Measurements from ENCODE around the gene CNOT10.
A peak's percentile ranks its signal among the peaks of the same experiment; 100 is the strongest.
"Not testable (repeated sequence)": the region's sequence is repeated elsewhere in the genome, so short reads cannot be mapped to it uniquely, and the experiment has no call there.

The CNOT10 gene

DNA sequence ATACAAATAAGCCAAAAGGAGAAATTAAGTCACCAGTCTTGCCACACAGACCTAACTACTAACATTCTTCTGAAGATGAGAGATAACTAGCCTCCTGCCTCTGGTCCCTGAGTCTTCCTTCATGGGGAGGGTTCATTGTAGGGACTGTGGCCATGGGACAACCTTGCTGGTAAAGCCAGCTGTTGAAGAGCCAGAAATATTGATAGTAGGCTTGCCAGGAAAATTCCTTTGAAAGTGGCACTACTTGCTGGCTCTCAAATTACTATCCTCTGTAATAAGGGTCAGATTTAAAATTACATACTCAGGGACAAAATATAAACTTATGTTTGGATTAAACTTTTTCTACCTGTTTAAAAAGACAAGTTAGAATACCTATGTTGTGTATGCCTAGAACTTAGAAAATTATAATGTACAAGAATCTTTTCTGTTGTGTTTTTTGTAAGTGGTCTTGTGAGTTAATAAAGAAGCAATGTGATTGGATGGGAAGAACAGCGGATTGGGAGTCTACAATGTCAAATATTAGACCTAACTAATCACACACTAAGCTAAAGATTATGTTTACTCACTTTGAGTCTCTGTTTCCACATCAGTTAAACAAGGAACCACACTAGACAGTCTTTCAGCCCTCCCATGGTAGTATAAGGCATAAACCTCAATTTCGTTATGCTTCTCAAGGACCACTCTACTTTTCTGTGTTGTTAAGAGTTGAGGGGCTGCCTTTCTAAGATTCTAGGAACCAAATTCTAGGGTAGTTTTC, 72.8 kb downstream of the CNOT10 start:
- WGBS = 100% methylated on average over 1 of the region's 2 CpGs
- H3K27me3 ChIP-seq (ENCODE audit: insufficient read depth, low read length) = no peaks in the 10 kb centered on the region

DNA sequence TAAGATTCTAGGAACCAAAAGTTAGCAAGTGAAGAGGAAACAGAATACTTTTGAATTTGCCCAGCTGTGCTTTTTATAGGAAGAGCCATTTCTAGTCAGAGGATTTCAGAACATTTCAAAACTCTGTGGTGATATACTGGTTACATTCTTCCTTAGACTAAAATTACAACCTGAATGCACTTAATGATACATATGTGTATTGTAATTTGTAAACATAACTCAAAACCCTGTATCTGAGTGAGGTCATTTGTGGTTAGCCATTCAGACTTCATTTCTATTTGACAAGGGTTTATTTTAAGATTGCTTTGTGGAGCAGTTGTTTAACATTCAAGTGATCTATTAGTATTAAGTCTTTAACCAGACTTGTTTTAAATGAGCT, 73.4 kb downstream of the CNOT10 start:
- H3K9ac ChIP-seq (ENCODE audit: low read depth, low read length) = no peak overlapping the region
- no peak overlapping the region for H3K27ac ChIP-seq (ENCODE audit: low read depth, low read length)
- peaks cover 6% of the 10 kb centered on the region; the same call in 1 of the 2 replicates for H3K4me1 ChIP-seq (ENCODE audit: insufficient read depth, low read length)
- no peaks in the 10 kb centered on the region for H3K9me3 ChIP-seq (ENCODE audit: insufficient read depth, low read depth, low read length)
- no peak overlapping the region for H3K4me3 ChIP-seq (ENCODE audit: low read length)
- H3K27me3 ChIP-seq (ENCODE audit: insufficient read depth, low read length) = no peaks in the 10 kb centered on the region
- H3K36me3 ChIP-seq (ENCODE audit: insufficient read depth, low read length) = peaks cover 33% of the 10 kb centered on the region

More for the DNA sequence above, 72.8 kb downstream of the CNOT10 start:
- Histone ChIP-seq H3K9me3 (ENCODE audit: insufficient read depth, low read depth, low read length) (no peaks in the 10 kb centered on the region), H3K4me1 (ENCODE audit: insufficient read depth, low read length) (peaks cover 6% of the 10 kb centered on the region; the same call in 1 of the 2 replicates), H3K36me3 (ENCODE audit: insufficient read depth, low read length) (peaks cover 35% of the 10 kb centered on the region), H3K4me3 (ENCODE audit: low read length) (no peak overlapping the region), H3K27ac (ENCODE audit: low read depth, low read length) (no peak overlapping the region), H3K9ac (ENCODE audit: low read depth, low read length) (no peak overlapping the region)

DNA sequence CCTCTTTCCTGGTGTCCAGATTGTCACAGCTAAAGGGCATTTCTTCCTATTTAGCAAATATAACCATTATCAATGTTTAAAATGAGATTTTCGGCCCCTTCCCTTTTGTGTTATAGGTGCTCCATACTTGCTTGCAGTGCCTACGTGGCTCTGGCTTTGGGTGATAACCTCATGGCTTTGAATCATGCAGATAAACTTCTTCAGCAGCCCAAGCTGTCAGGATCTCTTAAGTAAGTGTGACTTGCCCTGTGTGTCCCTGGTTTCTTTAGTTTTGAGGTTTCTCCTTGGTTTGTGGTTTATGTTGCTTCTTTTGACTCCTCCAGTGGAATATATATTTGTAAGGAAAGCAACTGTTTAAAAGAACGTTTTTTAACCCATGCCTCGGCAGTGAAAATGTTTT, 74.4 kb downstream of the CNOT10 start:
- no peak overlapping the region for H3K4me3 ChIP-seq (ENCODE audit: low read length)
- H3K27ac ChIP-seq (ENCODE audit: low read depth, low read length) = no peak overlapping the region
- WGBS = 93% methylated on average over 4 of the region's 4 CpGs
- no peak overlapping the region for H3K9ac ChIP-seq (ENCODE audit: low read depth, low read length)
- H3K27me3 ChIP-seq (ENCODE audit: insufficient read depth, low read length) = no peaks in the 10 kb centered on the region
- H3K9me3 ChIP-seq (ENCODE audit: insufficient read depth, low read depth, low read length) = no peaks in the 10 kb centered on the region
- H3K4me1 ChIP-seq (ENCODE audit: insufficient read depth, low read length) = peaks cover 6% of the 10 kb centered on the region; the same call in 1 of the 2 replicates
- peaks cover 37% of the 10 kb centered on the region for H3K36me3 ChIP-seq (ENCODE audit: insufficient read depth, low read length)

DNA sequence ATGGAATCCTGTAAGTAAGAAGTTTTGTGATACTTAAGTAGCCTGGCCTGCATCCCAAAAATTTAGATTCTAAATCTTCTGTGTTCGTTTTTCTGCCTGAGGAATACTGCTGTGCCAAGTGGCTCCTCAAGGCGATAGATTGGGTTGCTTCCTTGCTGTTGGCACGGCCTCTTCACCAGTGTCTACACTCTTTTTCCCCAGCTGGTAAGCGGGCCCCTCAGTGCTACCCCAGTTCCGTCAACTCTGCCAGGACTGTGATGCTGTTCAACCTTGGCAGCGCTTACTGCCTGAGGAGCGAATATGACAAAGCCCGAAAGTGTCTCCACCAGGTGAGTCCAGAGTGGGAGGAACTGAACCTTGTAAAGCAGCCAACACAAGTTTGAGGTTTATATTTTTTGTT, 79.5 kb downstream of the CNOT10 start:
- Histone ChIP-seq H3K9ac (ENCODE audit: low read depth, low read length) (no peak overlapping the region), H3K4me3 (ENCODE audit: low read length) (no peak overlapping the region), H3K4me1 (ENCODE audit: insufficient read depth, low read length) (no peaks in the 10 kb centered on the region), H3K36me3 (ENCODE audit: insufficient read depth, low read length) (peaks cover 67% of the 10 kb centered on the region), H3K27ac (ENCODE audit: low read depth, low read length) (no peak overlapping the region), H3K27me3 (ENCODE audit: insufficient read depth, low read length) (no peaks in the 10 kb centered on the region), H3K9me3 (ENCODE audit: insufficient read depth, low read depth, low read length) (no peaks in the 10 kb centered on the region)
- WGBS = 96% methylated on average over 8 of the region's 8 CpGs

DNA sequence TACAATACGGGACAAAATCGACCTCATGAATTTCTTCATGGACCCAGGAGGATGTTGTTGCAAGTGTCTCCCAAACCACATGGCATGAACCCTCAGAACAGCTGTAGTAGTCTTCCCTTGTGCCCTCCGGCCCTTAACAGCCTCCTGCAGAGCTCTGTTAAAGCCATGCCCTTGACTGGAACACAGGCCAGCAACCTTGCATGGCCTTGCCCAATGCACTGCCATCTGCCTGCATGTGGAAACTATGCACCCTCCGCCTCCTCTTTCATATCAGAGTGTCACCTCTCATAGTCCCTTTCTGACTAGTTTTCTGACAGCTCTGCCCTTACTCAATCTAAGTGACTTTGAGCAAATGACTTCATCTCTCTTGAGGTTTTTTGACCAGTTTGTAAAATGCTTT, 93.4 kb downstream of the CNOT10 start:
- WGBS = 92% methylated on average over 4 of the region's 4 CpGs
- Histone ChIP-seq H3K4me1 (ENCODE audit: insufficient read depth, low read length) (peaks cover 30% of the 10 kb centered on the region), H3K36me3 (ENCODE audit: insufficient read depth, low read length) (peaks cover 19% of the 10 kb centered on the region), H3K4me3 (ENCODE audit: low read length) (no peak overlapping the region), H3K27ac (ENCODE audit: low read depth, low read length) (no peak overlapping the region; the same call in 1 of the 2 replicates), H3K27me3 (ENCODE audit: insufficient read depth, low read length) (no peaks in the 10 kb centered on the region), H3K9me3 (ENCODE audit: insufficient read depth, low read depth, low read length) (no peaks in the 10 kb centered on the region), H3K9ac (ENCODE audit: low read depth, low read length) (no peak overlapping the region)

DNA sequence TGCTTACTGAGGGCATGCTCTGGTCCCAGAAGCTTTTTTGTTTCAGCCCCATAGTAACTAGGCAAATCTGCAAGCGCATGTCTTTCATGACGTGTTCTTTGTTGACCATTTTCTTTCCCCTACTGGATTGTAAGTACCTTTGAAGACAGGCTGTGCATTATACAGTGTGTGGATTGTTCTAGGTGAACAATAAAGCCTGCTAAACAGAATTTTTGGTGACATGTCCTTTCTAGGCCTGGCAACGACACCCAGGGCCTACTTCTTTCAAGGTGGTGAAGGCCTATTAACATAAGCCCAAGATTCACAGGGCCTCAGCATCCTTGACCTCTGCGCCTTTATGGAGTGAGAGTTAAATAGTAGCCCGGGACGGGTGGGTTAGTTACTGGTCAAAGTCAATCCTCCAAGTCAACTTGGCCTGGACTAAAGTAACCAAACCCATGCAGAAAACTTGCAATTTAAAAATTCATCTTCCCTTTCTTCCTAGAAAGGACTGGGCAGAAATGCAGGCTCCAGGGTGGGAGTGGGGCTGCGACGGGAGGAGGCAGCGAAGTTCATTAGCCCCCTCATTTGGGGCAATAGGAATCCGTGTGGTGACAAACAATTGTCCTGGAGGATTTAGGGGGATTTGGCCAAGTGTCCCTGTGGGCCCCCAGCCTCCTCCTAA, 95.2 kb downstream of the CNOT10 start:
- H3K27ac ChIP-seq (ENCODE audit: low read depth, low read length) = peak overlapping the region; percentile 98
- peaks cover 6% of the 10 kb centered on the region for H3K36me3 ChIP-seq (ENCODE audit: insufficient read depth, low read length)
- H3K4me3 ChIP-seq (ENCODE audit: low read length) = peak overlapping the region; percentile 19
- no peaks in the 10 kb centered on the region for H3K27me3 ChIP-seq (ENCODE audit: insufficient read depth, low read length)
- H3K9ac ChIP-seq (ENCODE audit: low read depth, low read length) = peak overlapping the region; percentile 65
- H3K9me3 ChIP-seq (ENCODE audit: insufficient read depth, low read depth, low read length) = no peaks in the 10 kb centered on the region
- 9% methylated on average over 10 of the region's 10 CpGs for WGBS
- H3K4me1 ChIP-seq (ENCODE audit: insufficient read depth, low read length) = peaks cover 30% of the 10 kb centered on the region

DNA sequence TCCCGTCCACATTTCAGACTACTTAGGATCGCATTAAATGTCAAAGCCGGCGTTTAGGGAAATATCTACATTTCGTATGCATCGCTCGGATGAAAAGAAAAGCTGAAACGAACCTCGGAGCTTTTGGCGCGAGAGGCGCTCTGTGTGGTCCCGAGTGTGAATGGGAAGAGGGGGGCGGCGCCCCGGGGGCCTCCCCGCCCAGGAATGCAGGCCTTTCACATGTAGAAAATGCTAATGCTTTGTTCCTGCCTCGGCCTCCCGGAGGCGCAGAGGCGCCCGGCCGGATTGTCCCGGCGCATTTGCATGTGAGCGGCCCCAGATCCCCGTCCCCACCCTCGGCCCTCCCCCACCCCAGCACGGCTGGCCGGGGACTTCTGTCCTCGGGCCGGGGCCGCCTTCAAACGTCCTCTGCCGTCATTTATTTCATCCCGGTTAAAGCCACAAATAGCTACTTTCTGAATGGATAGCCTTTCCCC, 95.8 kb downstream of the CNOT10 start:
- H3K27ac ChIP-seq (ENCODE audit: low read depth, low read length) = peak overlapping the region; percentile 100
- H3K4me3 ChIP-seq (ENCODE audit: low read length) = peak overlapping the region; percentile 66
- no peaks in the 10 kb centered on the region for H3K9me3 ChIP-seq (ENCODE audit: insufficient read depth, low read depth, low read length)
- peaks cover 4% of the 10 kb centered on the region for H3K36me3 ChIP-seq (ENCODE audit: insufficient read depth, low read length)
- H3K27me3 ChIP-seq (ENCODE audit: insufficient read depth, low read length) = no peaks in the 10 kb centered on the region
- peak overlapping the region; percentile 93 for H3K9ac ChIP-seq (ENCODE audit: low read depth, low read length)
- 0% methylated on average over 36 of the region's 36 CpGs for WGBS
- peaks cover 30% of the 10 kb centered on the region for H3K4me1 ChIP-seq (ENCODE audit: insufficient read depth, low read length)

DNA sequence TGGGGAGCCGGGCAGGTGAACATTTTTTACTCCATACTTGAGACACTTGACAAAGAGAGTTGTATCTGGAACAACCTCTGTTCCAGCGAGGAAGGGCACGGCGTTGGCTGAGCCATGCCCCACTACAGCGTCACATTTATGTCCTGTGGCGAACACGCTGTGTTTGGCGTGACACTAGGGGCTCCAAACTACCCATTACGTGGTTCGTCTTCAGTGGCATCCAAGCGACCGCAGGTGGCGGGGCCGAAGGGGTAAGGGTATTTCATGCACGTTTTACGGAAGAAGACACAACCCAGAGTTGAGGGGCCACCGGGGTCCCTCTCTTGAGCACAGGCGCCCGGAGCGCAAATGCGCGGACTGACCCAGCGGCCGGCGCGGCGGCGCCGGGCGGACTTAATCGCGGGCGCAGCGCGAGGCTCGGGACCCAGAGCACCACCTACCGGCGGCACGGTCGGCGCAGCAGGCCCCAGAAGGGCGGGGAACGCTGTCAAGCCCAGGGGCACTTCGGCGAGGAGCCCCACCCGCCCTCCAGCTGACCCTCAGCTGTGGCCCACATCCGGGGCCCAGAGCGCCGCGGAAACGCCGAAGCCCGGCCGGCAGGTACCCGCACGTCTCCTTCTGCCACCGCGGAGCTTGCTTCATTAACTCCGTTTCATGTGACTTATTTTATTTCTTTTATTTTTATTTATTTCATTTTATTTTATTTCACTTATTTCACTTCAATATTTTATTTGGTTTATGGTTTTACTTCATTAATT, 96.4 kb downstream of the CNOT10 start:
- Histone ChIP-seq H3K27me3 (ENCODE audit: insufficient read depth, low read length) (no peaks in the 10 kb centered on the region), H3K27ac (ENCODE audit: low read depth, low read length) (peak overlapping the region; percentile 100), H3K9me3 (ENCODE audit: insufficient read depth, low read depth, low read length) (no peaks in the 10 kb centered on the region), H3K36me3 (ENCODE audit: insufficient read depth, low read length) (no peaks in the 10 kb centered on the region), H3K4me3 (ENCODE audit: low read length) (peak overlapping the region; percentile 66), H3K9ac (ENCODE audit: low read depth, low read length) (peak overlapping the region; percentile 93), H3K4me1 (ENCODE audit: insufficient read depth, low read length) (peaks cover 30% of the 10 kb centered on the region)
- WGBS = under 1% methylated on average over 58 of the region's 59 CpGs

DNA sequence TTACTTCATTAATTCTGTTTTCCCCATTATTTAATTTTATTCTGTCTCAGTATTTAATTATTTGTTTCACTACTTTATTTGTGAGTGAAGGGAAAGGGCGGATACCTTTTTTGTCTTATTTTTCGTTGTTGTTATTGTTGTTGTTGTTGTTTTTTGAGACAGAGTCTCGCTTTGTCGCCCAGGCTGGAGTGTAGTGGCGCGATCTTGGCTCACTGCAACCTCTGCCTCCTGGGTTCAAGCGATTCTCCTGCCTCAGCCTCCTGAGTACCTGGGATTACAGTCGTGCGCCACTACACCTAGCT, 96.9 kb downstream of the CNOT10 start:
- not testable (repeated sequence) for H3K9me3 ChIP-seq (ENCODE audit: insufficient read depth, low read depth, low read length); H3K9ac ChIP-seq (ENCODE audit: low read depth, low read length); H3K27me3 ChIP-seq (ENCODE audit: insufficient read depth, low read length); H3K36me3 ChIP-seq (ENCODE audit: insufficient read depth, low read length)
- H3K4me1 ChIP-seq (ENCODE audit: insufficient read depth, low read length) = peaks cover 26% of the 10 kb centered on the region
- peak overlapping the region; percentile 100; the same call in 1 of the 2 replicates for H3K27ac ChIP-seq (ENCODE audit: low read depth, low read length)
- H3K4me3 ChIP-seq (ENCODE audit: low read length) = peak overlapping the region; percentile 66
- 70% methylated on average over 9 of the region's 9 CpGs for WGBS

DNA sequence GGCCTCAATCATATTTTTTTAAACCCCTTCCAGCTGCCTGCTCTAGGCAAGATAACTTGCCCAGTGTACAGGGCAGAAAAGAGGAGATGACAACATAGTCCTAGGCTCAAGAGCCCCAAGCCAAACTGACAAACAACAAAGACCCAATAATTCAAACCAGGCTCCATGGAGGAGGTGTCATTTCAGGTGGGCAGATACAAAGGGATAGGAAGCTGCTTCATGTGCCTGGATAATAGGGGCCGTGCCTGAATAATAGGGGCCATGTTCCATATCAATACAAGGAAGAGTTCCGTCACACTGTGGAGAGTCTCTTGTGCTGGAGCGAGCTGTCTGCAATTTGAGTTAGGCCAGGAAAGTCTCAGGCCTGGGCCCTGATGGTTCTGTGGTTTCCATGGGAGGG, 97.4 kb downstream of the CNOT10 start:
- Histone ChIP-seq H3K9me3 (ENCODE audit: insufficient read depth, low read depth, low read length) (no peaks in the 10 kb centered on the region), H3K9ac (ENCODE audit: low read depth, low read length) (no peak overlapping the region), H3K4me3 (ENCODE audit: low read length) (0 out of 2 replicates have a peak overlapping the region, but pooled peaks have one; percentile 66), H3K4me1 (ENCODE audit: insufficient read depth, low read length) (peaks cover 23% of the 10 kb centered on the region), H3K27ac (ENCODE audit: low read depth, low read length) (peak overlapping the region; percentile 100; the same call in 1 of the 2 replicates), H3K36me3 (ENCODE audit: insufficient read depth, low read length) (no peaks in the 10 kb centered on the region), H3K27me3 (ENCODE audit: insufficient read depth, low read length) (no peaks in the 10 kb centered on the region)
- WGBS = 46% methylated on average over 3 of the region's 3 CpGs

DNA sequence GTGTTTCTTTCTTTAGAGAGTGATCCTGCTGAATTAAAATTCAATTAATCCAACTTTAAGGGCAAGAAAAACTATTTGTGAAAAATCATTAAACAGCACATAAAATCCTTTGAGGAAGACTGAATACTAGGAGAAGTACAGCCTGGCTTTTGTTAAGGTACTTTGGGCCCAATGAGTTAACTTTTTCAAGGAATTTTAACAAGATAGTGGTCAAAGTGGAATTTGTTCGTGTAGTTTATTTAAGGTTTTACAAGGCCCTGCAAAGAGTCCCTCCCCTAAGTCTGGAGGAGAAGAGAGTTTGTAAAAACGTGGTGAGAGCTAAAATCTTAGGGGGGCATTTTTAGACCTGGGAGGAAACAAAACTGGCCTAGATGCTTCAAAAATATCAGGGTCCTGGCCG, 106.8 kb downstream of the CNOT10 start:
- no peaks in the 10 kb centered on the region for H3K9me3 ChIP-seq (ENCODE audit: insufficient read depth, low read depth, low read length)
- H3K27me3 ChIP-seq (ENCODE audit: insufficient read depth, low read length) = no peaks in the 10 kb centered on the region
- H3K27ac ChIP-seq (ENCODE audit: low read depth, low read length) = no peak overlapping the region
- no peak overlapping the region for H3K9ac ChIP-seq (ENCODE audit: low read depth, low read length)
- peaks cover 9% of the 10 kb centered on the region; the same call in 1 of the 2 replicates for H3K4me1 ChIP-seq (ENCODE audit: insufficient read depth, low read length)
- no peaks in the 10 kb centered on the region for H3K36me3 ChIP-seq (ENCODE audit: insufficient read depth, low read length)
- H3K4me3 ChIP-seq (ENCODE audit: low read length) = no peak overlapping the region
- whole genome bisulfite sequencing = 73% methylated on average over 3 of the region's 3 CpGs

Data from HUES64 (cell line).